ENCODE results near the gene KLK1. TPM values are rescaled to one million over a fixed set of nuclear protein-coding genes. Genes with fewer than 3 reads are reported as not detected.

Gene KLK1
- polyA plus RNA-seq, 1 of the 3 experiments (the other 2 are of a cell fraction): not detected

- no peak for TF ChIP-seq EP300 (IDR thresholded peaks at IDR 0.05; ENCODE audit: borderline replicate concordance in 1 of 2, low read depth in 1 of 2, low read length in 1 of 2)
- TF ChIP-seq TCF12 (IDR thresholded peaks at IDR 0.05): no peak
- no peak for TF ChIP-seq RFX5 (IDR thresholded peaks at IDR 0.05; ENCODE audit: low read length)
- no peak for TF ChIP-seq FOXJ3 (CRISPR knock-in tag; IDR thresholded peaks at IDR 0.05)
- no peak for TF ChIP-seq TEAD4 (IDR thresholded peaks at IDR 0.05; ENCODE audit: borderline replicate concordance, insufficient read depth)
- TF ChIP-seq, protein P1, sequence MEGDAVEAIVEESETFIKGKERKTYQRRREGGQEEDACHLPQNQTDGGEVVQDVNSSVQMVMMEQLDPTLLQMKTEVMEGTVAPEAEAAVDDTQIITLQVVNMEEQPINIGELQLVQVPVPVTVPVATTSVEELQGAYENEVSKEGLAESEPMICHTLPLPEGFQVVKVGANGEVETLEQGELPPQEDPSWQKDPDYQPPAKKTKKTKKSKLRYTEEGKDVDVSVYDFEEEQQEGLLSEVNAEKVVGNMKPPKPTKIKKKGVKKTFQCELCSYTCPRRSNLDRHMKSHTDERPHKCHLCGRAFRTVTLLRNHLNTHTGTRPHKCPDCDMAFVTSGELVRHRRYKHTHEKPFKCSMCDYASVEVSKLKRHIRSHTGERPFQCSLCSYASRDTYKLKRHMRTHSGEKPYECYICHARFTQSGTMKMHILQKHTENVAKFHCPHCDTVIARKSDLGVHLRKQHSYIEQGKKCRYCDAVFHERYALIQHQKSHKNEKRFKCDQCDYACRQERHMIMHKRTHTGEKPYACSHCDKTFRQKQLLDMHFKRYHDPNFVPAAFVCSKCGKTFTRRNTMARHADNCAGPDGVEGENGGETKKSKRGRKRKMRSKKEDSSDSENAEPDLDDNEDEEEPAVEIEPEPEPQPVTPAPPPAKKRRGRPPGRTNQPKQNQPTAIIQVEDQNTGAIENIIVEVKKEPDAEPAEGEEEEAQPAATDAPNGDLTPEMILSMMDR (IDR thresholded peaks at IDR 0.05): no peak
Measured at GRCh38 chr19:50869479-50869878, 45.9 kb upstream of the KLK1 start (continued).

- 18% methylated on average over 7 of the region's 7 CpGs for WGBS (ENCODE audit: low lambda C conversion rate)
- DNase-seq: no peak
- Histone ChIP-seq H3K36me3 (replicated peaks in 1 of 2; ENCODE audit: control insufficient read depth in 1 of 2, insufficient read depth in 2 of 2, low read length in 1 of 2) (no peaks in the 10 kb centered on the region), H3K9me2 (no peaks in the 10 kb centered on the region), H3K4me3 (ENCODE audit: low read depth in 2 of 2, low read length in 1 of 2) (no peak overlapping the region), H4K20me1 (ENCODE audit: insufficient read depth) (no peaks in the 10 kb centered on the region), H3K9me3 (no peaks in the 10 kb centered on the region), H3F3A (replicated peaks; ENCODE audit: insufficient read depth) (no peaks in the 10 kb centered on the region), H3K9ac (no peak overlapping the region), H2AFZ (ENCODE audit: low read depth) (no peak overlapping the region), H3K79me2 (ENCODE audit: insufficient read depth) (no peaks in the 10 kb centered on the region), H3K4me2 (no peak overlapping the region), H3K27me3 (ENCODE audit: insufficient read depth) (peaks cover 40% of the 10 kb centered on the region; the same call in 1 of the 2 replicates), H3K4me1 (ENCODE audit: control insufficient read depth in 1 of 2, insufficient read depth in 2 of 2, low read depth in 1 of 2, low read length in 1 of 2) (no peaks in the 10 kb centered on the region), H3K27ac (ENCODE audit: low read depth in 2 of 2, low read length in 1 of 2) (no peak overlapping the region)
- ChIA-PET POLR2A (no interaction called here), CTCF (no interaction called here)
- TF ChIP-seq USF1 (IDR thresholded peaks at IDR 0.05; ENCODE audit: borderline replicate concordance, low read depth) (no peak), CHD2 (IDR thresholded peaks at IDR 0.05; ENCODE audit: low read length, partially characterized antibody) (no peak), YY1 (IDR thresholded peaks at IDR 0.05; ENCODE audit: low read depth) (no peak), NRF1 (IDR thresholded peaks at IDR 0.05; ENCODE audit: low read depth, low read length) (no peak), ELF1 (IDR thresholded peaks at IDR 0.05) (no peak), RAD21 (IDR thresholded peaks at IDR 0.05; ENCODE audit: low read length) (no peak)
Measured at GRCh38 chr19:50861496-50862286, 38.1 kb upstream of the KLK1 start.

- TF ChIP-seq FOXJ3 (CRISPR knock-in tag; IDR thresholded peaks at IDR 0.05) (no peak), REST (IDR thresholded peaks at IDR 0.05; ENCODE audit: low read depth, low read length) (no peak), NRF1 (IDR thresholded peaks at IDR 0.05; ENCODE audit: low read depth, low read length) (no peak), FOXM1 (IDR thresholded peaks at IDR 0.05; ENCODE audit: low read depth) (no peak), SIN3A (IDR thresholded peaks at IDR 0.05; ENCODE audit: borderline replicate concordance, low read depth, low read length) (no peak), JUND (IDR thresholded peaks at IDR 0.05) (no peak), ELF1 (IDR thresholded peaks at IDR 0.05) (no peak), RXRA (IDR thresholded peaks at IDR 0.05; ENCODE audit: borderline replicate concordance, low read depth) (no peak)
- TF ChIP-seq, protein P2, sequence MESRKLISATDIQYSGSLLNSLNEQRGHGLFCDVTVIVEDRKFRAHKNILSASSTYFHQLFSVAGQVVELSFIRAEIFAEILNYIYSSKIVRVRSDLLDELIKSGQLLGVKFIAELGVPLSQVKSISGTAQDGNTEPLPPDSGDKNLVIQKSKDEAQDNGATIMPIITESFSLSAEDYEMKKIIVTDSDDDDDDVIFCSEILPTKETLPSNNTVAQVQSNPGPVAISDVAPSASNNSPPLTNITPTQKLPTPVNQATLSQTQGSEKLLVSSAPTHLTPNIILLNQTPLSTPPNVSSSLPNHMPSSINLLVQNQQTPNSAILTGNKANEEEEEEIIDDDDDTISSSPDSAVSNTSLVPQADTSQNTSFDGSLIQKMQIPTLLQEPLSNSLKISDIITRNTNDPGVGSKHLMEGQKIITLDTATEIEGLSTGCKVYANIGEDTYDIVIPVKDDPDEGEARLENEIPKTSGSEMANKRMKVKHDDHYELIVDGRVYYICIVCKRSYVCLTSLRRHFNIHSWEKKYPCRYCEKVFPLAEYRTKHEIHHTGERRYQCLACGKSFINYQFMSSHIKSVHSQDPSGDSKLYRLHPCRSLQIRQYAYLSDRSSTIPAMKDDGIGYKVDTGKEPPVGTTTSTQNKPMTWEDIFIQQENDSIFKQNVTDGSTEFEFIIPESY (IDR thresholded peaks at IDR 0.05; ENCODE audit: borderline replicate concordance, low read depth): no peak
- Histone ChIP-seq H3K79me2 (ENCODE audit: insufficient read depth) (no peaks in the 10 kb centered on the region), H3K9ac (no peak overlapping the region), H3K36me3 (replicated peaks in 1 of 2; ENCODE audit: control insufficient read depth in 1 of 2, insufficient read depth in 2 of 2, low read length in 1 of 2) (no peaks in the 10 kb centered on the region), H3K4me1 (ENCODE audit: control insufficient read depth in 1 of 2, insufficient read depth in 2 of 2, low read depth in 1 of 2, low read length in 1 of 2) (no peaks in the 10 kb centered on the region), H2AFZ (ENCODE audit: low read depth) (no peak overlapping the region), H3F3A (replicated peaks; ENCODE audit: insufficient read depth) (no peaks in the 10 kb centered on the region), H3K9me2 (no peaks in the 10 kb centered on the region), H3K4me3 (ENCODE audit: low read depth in 2 of 2, low read length in 1 of 2) (no peak overlapping the region), H3K27ac (ENCODE audit: low read depth in 2 of 2, low read length in 1 of 2) (no peak overlapping the region), H3K27me3 (ENCODE audit: insufficient read depth) (peaks cover 44% of the 10 kb centered on the region; the same call in 1 of the 2 replicates), H3K4me2 (no peak overlapping the region), H3K9me3 (no peaks in the 10 kb centered on the region), H4K20me1 (ENCODE audit: insufficient read depth) (no peaks in the 10 kb centered on the region)
- ChIA-PET CTCF (interaction anchor here (1.1 kb wide), 1 partner anchor 61 kb away, joined by 3 read pairs; no protein-coding TSS in a partner anchor), POLR2A (no interaction called here)
- WGBS (ENCODE audit: low lambda C conversion rate): 12% methylated on average over 5 of the region's 5 CpGs
- DNase-seq: no peak
Measured at GRCh38 chr19:50861010-50861409, 37.4 kb upstream of the KLK1 start.
